Stimulated activated CD8-positive, alpha-beta memory T cell treated with anti-CD3 and anti-CD28 coated beads, Interleukin-7, amount 100 ng/mL, for 1 hour (primary cell): ENCODE results near the gene IL17REL.

Experiments used
- DNase-seq, 2 donors: peaks; one replicate each; pipeline ENCODE4 v3.0.0-alpha.2; 2020; ENCODE audit warnings: low read depth in 2 of 2

Gene IL17REL

DNA sequence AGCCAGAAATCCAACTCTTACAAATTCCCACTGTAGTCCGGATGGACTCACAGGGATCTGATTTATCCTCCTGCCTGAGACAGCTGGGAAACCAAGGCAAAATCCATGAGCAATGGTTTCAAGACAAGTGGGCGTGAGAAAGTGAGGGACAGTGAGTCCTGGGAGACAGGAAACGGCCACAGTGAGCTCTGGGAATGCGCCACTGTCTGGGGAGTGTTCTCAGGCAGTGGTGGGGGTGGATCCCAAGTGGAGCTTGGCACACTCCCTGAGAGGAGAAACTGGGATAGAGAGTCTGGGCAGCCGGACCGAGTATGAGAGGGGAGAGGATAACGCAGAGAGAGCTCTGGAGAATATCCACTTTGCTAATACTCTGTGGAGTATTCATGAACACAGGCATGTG lies 9.8 kb downstream of the IL17REL start:
- no peak for DNase-seq

DNA sequence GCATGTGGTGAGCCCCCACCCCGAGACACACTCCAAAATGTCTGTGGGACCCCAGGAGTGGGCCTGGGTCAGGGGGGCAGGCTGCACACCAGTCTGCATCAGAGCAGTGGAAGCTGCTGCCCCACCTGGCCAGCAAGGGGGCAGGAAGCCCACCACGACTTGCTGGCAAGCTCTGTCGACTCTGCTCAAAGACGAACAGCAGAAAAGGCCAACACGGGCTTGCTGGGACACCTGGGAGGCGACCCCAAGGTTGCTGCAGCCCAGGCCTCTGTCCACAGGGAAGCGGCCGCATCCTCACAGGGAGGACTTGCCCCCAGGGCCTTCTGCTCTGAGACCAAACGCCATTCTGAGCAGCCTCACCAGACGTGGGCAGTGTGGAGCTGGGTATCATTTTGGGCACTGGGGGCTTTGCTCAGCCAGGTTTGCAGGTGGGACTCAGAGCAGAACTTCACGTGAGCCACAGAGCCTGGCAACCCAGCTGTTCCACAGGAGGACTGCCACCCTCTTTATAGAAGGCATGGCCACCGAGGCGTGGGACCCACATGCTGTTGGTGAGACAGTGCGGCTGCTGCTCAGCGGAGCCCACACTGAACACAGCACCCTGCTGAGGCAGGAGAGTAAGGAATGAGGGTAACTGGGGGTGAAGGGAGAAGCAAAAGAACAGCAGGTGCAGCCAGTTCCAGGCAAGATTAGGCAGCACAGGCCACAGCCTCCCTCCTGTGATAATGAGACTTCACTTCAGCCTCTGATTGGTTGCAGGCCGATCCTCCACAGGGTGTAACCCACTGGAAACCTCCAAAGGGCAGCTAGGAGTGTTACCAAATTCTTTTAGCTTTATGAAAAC lies 11.0 kb downstream of the IL17REL start:
- DNase-seq, result no peak

DNA sequence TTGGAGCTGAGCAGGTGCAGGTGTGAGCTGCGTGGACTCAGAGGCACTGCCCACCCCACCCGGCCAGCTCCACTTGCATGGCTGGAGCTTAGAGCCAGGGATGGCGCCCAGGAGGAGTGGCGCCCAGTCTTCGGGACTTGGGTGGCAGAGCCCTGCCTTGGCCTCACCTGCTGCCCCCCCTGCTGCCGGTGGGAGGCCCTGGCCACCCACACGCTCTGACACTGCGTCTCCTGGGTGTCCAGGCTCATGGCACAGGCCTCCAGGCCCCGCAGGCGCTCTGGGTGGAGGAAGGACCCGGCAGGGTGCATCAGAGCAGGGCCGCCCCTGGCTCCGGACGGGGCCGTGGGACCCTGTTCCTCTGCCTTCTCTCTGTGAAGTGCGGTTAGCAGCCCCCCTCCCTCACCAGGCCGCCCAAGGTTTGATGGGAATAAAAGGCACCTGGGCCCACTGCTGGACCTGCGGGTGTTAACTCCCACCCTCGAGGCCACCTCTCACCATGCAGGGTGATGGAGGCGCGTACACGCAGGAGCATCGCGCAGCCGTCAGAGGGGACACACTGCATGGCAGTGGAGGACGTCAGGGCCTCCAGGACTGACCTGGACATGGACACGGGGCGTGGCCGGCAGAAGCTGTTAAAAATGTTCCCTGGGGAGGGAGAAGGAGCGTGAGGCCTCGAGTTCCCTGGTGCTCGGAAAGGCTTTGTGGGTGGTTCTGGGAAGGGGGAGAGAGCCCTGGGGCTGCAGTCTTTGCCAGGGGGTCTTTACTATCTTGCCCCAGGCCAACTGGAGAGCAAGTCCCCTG lies 11.8 kb downstream of the IL17REL start:
- DNase-seq, result no peak

DNA sequence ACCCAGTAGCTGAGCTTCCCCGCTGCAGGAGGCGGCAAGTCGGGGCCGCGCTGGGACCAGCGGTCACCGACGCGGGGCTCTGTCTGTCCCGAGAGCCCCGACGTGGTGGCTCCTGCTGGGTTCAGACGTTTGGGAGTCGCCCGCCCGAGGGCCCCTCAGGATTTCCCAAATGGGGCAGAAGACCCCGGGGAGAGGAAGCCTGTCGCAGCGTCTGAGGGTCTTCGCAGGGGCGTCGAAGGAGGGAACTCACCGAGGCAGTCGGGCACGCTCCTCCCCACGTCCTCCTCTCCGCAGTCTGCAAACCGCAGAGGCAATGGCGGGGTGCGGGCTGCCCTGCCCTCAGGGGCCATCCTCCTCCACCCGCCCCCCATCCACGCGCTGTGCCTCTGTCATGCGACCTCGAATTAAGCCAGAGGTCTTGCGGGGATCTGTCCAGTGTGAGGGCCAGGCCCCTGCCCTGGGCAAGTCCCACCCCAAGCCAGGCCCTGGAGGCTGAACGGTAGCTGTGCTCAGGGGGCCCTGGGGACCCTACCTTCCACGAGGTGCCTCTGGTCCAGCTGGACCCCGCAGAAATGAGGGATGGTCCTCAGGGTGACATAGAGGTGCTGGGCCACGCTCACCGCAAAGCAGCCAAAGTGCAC lies 12.5 kb downstream of the IL17REL start:
- DNase-seq, result no peak

DNA sequence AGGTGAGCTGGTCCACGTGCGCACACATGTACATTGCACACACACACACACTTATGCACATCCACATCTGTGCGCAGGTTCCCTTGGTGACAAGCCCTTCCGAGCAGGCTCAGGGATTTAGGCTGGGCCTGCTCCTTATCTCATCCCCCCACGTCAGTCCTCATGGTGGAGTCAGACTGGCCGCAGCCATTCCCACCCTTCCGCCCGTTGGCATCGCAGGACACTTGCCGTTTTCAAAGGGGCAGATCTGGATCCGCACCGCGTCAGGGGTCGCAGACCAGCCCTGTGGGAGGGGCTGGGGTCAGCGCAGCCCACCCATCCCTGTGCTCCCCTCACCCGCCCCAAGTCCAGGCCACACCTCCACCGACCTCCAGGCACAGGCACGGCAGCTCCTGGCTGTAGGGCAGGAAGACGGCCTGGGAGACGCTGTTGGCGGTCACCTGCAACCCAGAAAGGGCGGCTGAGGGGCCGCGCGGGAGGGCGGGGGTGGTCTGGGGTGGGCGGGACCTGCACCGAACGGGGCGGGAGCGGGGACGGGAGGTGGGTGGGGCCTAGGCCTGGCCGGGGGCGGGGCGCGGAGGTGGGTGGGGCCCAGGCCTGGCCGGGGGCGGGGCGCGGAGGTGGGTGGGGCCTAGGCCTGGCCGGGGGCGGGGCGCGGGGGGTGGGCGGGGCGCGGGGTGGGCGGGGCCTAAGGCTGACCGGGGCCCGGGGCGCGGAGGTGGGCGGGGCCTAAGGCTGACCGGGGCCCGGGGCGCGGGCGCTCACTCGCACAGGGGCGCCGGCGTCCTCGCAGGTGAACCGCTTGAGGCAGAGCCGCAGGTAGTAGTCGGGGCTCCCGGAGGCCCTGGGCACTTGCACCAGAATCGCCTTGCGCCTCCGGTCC lies 13.3 kb downstream of the IL17REL start:
- no peak for DNase-seq

DNA sequence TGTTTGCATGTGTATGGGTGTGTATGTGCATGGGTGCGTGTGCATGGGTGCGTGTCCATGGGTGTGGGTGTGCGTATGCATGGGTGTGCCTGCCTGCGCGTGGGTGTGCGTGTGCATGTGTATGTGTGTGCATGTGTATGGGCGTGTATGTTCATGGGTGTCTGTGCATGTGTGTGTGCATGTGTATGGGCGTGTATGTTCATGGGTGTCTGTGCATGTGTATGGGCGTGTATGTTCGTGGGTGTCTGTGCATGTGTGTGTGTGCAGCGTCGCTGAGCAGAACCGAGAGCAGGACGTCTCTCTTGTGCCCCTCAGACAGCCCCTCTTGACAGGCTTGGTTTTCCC lies 13.9 kb downstream of the IL17REL start:
- no peak for DNase-seq

DNA sequence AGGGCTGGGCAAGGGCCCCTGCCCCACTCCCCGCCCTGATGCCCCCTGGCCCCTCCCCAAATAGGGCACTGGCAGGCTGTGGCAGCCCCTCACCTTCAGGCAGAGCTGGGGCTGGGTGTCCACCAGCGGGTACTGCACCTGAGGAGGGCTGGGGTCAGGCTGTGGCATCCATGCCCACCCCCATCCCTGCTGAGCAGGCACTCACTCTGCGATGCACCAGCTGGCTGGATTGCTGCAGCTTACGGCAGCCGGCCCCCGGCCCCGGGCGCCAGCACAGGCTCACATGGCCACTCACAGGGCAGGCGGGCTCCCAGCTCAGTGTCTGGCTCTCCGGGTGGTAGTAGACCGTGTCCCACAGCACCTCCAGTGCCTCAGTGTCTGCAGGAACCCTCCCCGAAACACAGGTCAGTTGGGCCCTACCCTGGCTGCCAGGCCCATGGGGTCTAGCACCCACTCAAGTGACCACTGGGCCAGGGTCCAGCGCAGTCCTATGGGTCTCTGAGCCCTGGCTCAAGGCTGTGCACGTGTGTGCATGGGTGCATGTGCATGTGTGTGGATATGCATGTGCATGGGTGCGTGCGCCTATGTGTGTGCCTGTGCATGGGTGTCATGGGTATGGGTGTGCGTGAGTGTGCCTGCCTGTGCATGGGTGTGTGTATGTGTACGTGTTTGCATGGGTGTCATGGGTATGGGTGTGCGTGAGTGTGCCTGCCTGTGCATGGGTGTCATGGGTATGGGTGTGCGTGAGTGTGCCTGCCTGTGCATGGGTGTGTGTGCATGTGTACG lies 14.4 kb downstream of the IL17REL start:
- DNase-seq, result no peak

DNA sequence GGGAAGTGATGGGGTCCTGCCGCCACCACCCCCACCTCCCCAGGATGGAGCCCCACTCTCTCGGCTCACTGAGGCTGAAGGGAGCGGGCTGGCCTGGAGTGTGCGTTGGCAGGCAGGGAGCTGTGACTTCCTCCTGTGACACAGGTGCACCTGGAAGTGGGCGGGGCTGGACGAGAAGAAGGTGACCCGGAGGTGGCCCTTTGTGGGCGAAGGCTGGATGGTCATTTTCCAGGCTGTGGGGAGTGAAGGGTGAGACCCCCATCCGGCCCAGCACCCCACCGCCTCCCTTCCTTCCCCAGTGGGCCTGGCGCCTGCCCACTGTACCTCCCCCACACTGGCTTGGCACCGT lies 15.3 kb downstream of the IL17REL start:
- DNase-seq, result no peak

DNA sequence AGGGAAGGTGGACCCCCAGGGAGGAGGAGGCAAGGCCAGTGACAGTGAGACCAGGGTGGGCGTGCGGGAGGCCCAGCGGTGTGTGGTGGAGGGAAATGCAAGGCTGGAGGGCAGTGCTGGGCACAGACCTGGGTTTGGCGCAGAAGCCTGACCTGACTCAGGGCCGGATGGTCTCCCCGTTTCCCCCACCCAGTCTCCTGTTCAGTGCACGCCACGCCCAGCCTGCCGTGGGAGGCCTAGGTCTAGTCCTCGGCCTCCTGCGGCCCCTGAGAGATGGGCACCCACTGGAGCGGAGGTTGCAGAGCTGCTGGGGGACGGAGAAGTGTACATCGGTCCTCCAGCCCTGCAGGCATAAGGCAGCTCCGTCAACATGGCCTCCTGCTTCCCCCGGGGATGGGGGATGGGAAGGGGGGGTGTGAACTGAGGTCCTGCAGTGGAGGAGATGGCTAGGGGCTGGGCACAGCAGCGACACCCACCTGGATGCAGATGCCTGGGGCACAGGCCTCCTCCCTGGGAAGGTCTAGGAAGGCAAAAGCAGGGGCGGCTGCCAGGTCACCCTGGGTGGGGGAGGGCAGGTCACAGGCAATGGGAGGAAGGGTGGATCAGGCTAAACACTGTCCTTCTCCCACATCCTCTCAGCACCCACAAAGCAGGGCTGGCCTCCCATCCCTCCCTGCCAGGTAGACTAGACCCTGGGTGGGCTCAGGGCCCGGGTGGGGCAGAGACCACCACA lies 15.9 kb downstream of the IL17REL start:
- DNase-seq, result no peak

DNA sequence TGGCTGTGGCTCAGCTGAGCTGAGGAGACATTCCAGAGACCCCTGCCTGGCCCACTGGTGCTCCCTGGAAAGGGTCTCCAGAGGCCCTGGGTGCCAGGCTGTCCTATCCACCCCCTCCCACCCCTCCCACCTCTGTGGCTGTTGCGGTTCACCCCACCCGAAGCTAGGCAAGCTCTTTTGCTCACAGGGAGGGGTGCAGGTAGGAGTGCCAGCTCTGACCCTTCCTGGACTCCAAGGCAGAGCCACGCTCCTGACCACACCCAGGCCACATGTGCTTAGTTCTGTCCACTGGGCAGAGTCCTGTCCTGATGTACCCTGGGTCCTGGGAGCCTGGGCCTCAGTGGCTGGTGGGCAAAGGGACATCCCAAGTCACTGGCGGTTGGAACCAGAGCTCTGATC lies 16.4 kb downstream of the IL17REL start:
- no peak for DNase-seq

DNA sequence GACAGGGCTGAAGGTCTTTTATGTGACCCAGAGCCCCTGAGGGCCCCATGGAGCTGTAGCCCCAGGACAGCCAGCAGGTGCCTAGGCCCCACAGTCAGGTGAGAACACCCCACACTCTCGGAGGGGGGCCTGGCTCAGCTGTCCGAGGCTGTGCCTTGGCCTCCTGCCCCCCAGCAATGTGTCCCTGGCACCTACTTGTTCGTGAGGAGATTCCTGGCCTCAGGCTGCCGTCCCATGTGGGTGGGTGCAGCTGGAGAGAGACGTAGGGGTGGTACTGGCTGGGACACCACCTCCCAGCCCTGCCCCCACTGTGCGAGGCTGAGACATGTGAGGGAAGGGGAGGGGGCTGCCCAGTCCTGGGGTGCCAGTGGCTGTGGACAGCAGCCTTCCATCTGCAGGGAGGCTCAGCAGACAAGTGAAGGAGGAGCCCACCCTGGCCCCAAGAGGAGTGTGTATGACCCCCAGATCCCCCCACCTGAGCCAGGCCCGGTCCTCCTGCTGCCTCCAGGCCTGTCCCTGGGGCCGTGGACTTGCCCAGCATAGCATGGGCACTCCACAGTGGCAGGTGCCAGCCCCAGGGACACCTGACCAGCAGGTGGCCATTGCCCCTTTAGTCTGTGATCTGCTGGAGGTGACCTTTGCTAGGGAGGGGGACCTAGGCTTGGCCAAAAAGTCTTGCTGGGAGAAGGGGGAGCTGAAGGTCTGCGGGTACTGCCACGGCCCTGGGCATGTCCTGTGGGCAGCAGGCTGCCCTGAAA lies 17.0 kb downstream of the IL17REL start:
- DNase-seq, result no peak

DNA sequence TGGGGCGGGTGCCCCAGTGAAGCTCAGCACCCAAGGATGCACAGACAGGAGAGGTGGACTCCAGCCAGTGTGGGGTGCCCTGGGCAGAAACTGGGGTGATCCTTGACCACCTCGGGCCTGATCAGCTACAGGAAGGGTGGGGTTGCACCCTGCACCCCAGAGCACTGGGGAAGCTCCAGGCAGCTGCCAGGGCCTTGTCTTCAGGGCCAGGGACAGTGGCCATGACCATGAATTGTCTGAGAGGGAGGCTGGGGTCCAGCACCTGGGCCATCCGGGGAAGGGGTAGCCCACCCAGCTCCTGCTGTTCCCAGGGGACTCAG lies 17.6 kb downstream of the IL17REL start:
- DNase-seq, result no peak

DNA sequence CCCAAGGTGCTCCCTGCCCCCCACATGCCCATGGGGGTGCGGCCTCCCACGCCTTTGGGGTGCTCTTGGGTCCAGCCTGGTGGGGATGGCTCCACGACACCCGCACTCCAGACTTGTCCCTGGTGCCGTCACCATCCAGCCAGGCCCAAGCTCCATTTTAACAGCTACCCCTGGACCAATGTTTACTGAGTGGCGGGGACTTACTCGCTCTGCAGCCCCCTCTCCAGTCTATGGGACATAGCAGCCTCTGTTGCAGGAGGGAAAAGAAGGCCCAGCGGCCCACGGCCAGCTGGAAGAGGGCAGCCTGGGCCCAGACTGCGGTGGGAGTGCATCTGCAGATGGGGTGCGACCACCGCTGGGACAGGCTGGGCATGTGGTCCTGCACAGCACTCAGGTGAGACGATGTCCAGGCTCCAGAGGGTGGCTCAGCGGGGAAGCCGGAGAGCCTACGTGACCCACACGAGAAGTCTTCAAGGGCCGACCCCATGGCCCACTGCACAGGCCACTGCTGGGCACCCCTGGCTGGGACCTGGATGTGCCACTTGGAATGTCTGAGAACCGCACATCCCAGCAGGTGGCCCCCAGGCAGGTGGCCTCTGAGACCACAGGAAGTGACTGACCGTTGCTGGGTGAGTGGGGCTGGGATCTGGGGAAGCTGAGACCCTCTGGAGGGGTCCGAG lies 18.1 kb downstream of the IL17REL start:
- DNase-seq, result no peak

DNA sequence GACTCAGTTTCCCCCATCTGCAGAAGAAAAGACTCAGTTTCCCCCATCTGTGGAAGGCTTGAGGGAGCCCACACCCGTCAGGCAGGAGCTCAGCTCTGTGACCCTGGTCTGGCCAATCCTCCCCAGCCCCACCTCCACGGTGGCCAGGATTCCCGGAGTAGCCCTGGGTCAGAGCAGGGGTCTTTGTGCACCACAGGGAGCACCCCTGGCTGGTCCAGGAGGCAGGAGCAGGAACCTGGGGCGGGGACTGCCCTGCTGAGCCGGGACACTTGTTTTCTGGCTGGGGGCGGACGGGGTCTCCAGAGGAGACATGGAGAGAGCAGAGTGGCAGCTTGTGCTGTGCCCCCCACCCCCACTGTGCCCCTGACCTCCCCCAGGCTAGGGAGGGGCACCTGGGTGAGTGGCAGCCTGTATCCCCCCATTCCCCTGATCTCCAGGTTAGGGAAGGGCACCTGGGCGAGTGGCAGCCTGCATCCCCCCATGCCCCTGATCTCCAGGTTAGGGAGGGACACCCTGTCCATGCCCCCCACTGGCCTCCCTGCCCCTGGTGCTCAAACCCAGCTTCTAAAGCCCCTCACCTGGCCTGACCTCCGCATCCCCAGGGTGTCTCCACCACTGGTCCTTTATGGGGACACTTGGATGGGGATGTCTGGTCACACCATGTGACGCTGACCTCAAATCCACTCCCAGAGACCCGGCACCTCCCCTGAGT lies 18.8 kb downstream of the IL17REL start:
- no peak for DNase-seq

DNA sequence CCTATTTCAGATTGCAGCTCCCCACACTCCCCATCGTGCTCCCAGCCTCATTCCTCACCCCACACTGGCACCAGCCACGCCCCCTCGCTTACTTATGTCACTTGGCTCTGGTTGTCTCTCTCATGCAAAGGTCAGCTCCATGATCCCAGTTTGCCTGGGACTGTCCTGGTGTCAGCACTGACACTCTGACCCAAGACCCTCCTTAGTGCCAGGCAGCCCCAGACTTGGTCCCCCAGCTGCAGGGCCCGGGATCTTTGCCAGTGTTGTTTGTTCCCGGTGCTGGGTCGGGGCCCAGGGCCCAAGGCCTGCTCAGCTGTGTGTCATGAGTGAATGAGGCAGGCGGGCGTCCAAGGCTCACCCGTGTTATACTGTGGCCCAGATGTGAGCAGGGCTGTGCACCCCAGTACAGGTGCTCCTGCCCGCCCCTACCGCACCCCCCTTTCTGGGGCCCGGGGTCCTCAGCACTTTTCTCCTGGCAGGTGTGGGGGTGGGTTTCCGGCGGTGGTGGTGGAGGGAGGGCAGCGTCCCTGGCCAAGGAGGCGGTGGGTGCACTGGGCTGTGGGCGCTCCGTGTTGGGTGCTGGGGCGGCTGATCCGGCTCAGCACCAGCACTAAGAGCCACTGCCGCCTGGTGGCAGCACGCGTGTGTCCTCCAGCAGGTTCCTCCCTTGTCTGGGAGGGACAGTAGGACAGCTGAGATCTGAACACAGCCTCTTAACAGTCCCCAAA lies 19.5 kb downstream of the IL17REL start:
- peak; percentile 44 to 48 for DNase-seq

DNA sequence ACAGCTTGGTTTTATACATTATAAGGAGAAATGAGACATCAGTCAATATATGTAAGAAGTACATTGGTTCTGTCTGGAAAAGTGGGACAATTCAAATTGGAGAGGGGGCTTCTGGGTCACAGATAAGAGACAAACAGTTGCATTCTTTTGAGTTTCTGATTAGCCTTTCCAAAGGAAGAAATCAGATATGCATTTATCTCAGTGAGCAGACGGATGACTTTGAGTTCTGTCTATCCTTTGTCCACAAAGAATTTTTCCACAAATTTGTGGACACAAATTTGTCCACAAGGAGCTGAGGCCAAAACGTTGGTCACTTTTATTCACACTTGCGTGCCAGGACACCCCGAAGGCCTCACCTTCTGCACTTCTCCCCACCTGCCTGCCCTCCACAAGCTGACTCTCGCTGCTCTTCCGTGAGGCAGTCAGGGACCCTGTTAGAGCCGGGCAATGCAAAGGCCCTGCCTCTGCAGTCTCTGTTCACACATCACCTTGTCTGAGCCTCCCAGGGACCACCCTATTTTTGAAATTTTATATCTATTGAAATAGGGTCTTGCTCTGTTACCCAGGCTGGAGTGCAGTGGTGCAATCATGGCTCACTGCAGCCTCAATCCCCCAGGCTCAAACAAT lies 20.5 kb downstream of the IL17REL start:
- DNase-seq, result no peak

DNA sequence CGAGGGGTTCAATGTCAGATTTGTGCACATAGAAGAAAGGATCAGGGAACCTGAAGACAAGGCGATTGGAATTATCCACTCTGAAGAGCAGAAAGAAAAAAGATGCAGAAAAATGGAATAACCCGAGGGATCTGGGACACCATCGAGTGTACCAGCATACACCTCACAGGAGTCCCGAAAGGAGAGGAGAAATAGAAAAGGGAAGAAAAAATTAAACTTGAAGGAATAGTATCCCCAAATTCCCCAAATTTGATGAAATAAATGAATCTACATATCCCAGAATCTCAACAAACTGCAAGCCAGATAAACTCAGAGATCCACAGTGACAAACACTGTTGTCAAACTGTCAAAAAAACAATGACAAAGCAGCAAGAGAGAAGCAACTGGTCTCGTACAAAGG lies 21.4 kb downstream of the IL17REL start:
- DNase-seq, result no peak
